ENCODE data around the gene DNAJA3. TPM values are rescaled to one million over a fixed set of nuclear protein-coding genes. Genes with fewer than 3 reads are reported as not detected.

Gene DNAJA3
- total RNA-seq, 1 experiment from 2014 or later, result 56.2 TPM

GRCh38 chr16:4419402-4419959 is 6.2 kb upstream of the DNAJA3 start:
- Histone ChIP-seq H3K9ac (ENCODE audit: extremely low read depth, insufficient read length, low read length) (no peak overlapping the region), H3K9me3 (ENCODE audit: control insufficient read depth, low read depth, low read length) (no peaks in the 10 kb centered on the region), H3K79me1 (ENCODE audit: insufficient read depth, low read depth, low read length, poor library complexity, severe bottlenecking) (no peaks in the 10 kb centered on the region), H3K4me2 (ENCODE audit: insufficient read depth, insufficient read length, low read length) (no peak overlapping the region), H3K23ac (ENCODE audit: insufficient read length, low read depth, low read length) (no peak overlapping the region), H2BK5ac (ENCODE audit: insufficient read length, low read length) (no peak overlapping the region), H3K56ac (ENCODE audit: insufficient read length, low read depth, low read length) (no peak overlapping the region), H4K91ac (ENCODE audit: insufficient read length, low read depth, low read length) (no peak overlapping the region), H3K14ac (ENCODE audit: insufficient read depth, low read length) (no peak overlapping the region), H2AK5ac (ENCODE audit: insufficient read length, low read length) (no peak overlapping the region), H2BK15ac (ENCODE audit: low read depth, low read length) (no peak overlapping the region), H2BK12ac (ENCODE audit: insufficient read length, low read depth, low read length) (no peak overlapping the region), H4K8ac (replicated peaks; ENCODE audit: insufficient read length, low read depth, low read length) (no peak overlapping the region), H4K5ac (ENCODE audit: insufficient read length, low read depth, low read length) (no peak overlapping the region), H3K4ac (ENCODE audit: low read depth, low read length) (no peak overlapping the region), H3K23me2 (ENCODE audit: insufficient read length, low read depth, low read length, poor library complexity, severe bottlenecking) (no peaks in the 10 kb centered on the region), H3K79me2 (ENCODE audit: insufficient read depth, low read length) (no peaks in the 10 kb centered on the region), H2AFZ (ENCODE audit: low read length) (no peak overlapping the region), H3K27ac (ENCODE audit: insufficient read length, low read depth, low read length) (no peak overlapping the region), H4K20me1 (ENCODE audit: control insufficient read depth, insufficient read depth, insufficient read length) (no peaks in the 10 kb centered on the region), H3K18ac (ENCODE audit: insufficient read length, low read depth, low read length) (no peak overlapping the region), H3T11ph (ENCODE audit: low read length) (no peak overlapping the region), H2BK20ac (ENCODE audit: low read depth, low read length, poor library complexity, severe bottlenecking) (no peak overlapping the region), H3K4me1 (ENCODE audit: insufficient read depth, low read length) (no peaks in the 10 kb centered on the region; the same call in 1 of the 2 replicates), H3K27me3 (ENCODE audit: insufficient read depth, low read length) (no peaks in the 10 kb centered on the region), H2BK120ac (ENCODE audit: low read depth, low read length, poor library complexity, severe bottlenecking) (no peak overlapping the region)
- H3K4me1 Mint-ChIP-seq, result peaks cover 9 to 12% of the 10 kb centered on the region in 2 experiments
- TF ChIP-seq CTCF (conservative IDR thresholded peaks at IDR 0.05), result no peak
- WGBS (ENCODE audit: extremely low coverage, insufficient read length, low lambda C conversion rate), result no CpG with 5 or more reads among the region's 7 CpGs
- peaks cover 9% of the 10 kb centered on the region for H3K27me3 Mint-ChIP-seq (ENCODE audit: low read depth)
- no peaks in the 10 kb centered on the region; a peak in 1 of 7 replicates for H3K36me3 Mint-ChIP-seq (ENCODE audit: insufficient read depth in 1 of 3, low read depth in 3 of 3)
- no peak overlapping the region for H3K4me3 Mint-ChIP-seq
- no peak overlapping the region for H3K27ac Mint-ChIP-seq
- no peak for DNase-seq
- H3K9me3 Mint-ChIP-seq, result 0 out of 5 replicates have a peak, but pooled peaks cover 0 to 1% of the 10 kb centered on the region in 2 experiments

All from H9 (cell line).